ENCODE results near the gene STX8. TPM values are rescaled to one million over a fixed set of nuclear protein-coding genes. Genes with fewer than 3 reads are reported as not detected.
A peak's percentile ranks its signal among the peaks of the same experiment; 100 is the strongest.

The STX8 gene
- total and polyA plus RNA-seq, 9 of the 15 experiments (the other 6 are each of a cell fraction or from before 2014, with no cell fraction given), result 14.6 to 42.5 (median 22.1) TPM

DNA sequence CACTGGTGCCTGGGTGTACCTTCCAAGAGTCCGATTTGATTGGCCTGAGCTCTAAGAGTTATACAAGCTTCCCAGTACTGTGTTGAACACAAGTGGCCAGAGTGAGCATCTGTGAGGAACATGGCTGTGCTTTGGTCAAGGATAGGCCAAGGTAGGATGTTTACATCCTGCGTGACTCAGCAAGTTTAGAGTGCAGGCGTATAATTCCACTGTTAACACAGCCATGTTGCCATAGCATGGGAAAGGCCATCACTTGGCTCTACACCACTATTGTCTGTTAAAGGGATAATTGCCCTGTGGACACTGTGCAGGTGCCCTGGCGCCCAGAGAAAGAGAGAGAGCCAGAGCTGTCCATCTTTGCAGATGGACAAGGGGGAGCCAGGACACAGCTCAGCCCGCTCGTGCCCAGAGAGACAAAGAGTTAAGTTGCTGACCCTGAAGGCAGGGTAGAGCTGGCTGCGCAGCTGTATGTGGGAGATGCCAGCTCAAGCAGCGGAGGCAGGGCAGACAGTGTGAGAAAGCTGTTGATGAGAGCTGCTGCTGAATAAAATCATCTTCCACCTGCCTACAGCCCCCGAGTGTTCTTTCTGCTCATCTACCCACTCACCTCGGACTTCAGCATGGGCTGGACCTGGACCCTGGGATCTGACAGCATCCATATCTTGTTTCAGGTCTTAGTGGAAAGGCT, 12.5 kb upstream of the STX8 start (continued):
- TF ChIP-seq MTA2 (IDR thresholded peaks at IDR 0.05; ENCODE audit: low read depth) (no peak), SIN3B (IDR thresholded peaks at IDR 0.05; ENCODE audit: low read depth) (no peak), NFE2 (IDR thresholded peaks at IDR 0.05; ENCODE audit: low read depth) (peak; percentile 45; the same call in 1 of the 2 replicates), NUFIP1 (IDR thresholded peaks at IDR 0.05; ENCODE audit: partially characterized antibody) (no peak), EP300 (IDR thresholded peaks at IDR 0.05; ENCODE audit: low read length) (no peak), ZNF589 (CRISPR knock-in tag; IDR thresholded peaks at IDR 0.05; ENCODE audit: low read depth) (no peak)

GRCh38 chr17:9577373-9577709, 1.7 kb upstream of the STX8 start:
- Histone ChIP-seq H3K4me3 (no peak overlapping the region), H3K9me1 (ENCODE audit: control insufficient read depth, insufficient read depth, low read length) (no peaks in the 10 kb centered on the region), H3K4me2 (ENCODE audit: insufficient read depth, low read length) (no peak overlapping the region), H3K4me1 (replicated peaks in 1 of 2; ENCODE audit: control insufficient read depth in 2 of 2, insufficient read depth in 2 of 2, low read length in 2 of 2) (peaks cover 0 to 5% of the 10 kb centered on the region in 2 experiments; a peak in 3 of 5 replicates), H3K9ac (ENCODE audit: insufficient read depth in 1 of 2, low read depth in 2 of 2, low read length in 2 of 2) (no peak overlapping the region), H3K79me2 (ENCODE audit: control insufficient read depth, insufficient read depth, low read length) (no peaks in the 10 kb centered on the region), H2AFZ (ENCODE audit: low read depth, low read length) (no peak overlapping the region), H3K36me3 (ENCODE audit: control insufficient read depth, insufficient read depth, low read length) (no peaks in the 10 kb centered on the region), H3K27ac (ENCODE audit: extremely low read depth, low read depth, low read length) (no peak overlapping the region), H3K27me3 (ENCODE audit: control insufficient read depth in 2 of 2, insufficient read depth in 2 of 2, low read length in 2 of 2) (no peaks in the 10 kb centered on the region), H4K20me1 (replicated peaks; ENCODE audit: control insufficient read depth, insufficient read depth, low read length) (no peaks in the 10 kb centered on the region), H3K9me3 (replicated peaks; ENCODE audit: control insufficient read depth, insufficient read depth, low read depth, low read length) (no peaks in the 10 kb centered on the region)
- TF ChIP-seq ZNF354B (CRISPR knock-in tag; IDR thresholded peaks at IDR 0.05) (no peak), FOXP4 (CRISPR knock-in tag; IDR thresholded peaks at IDR 0.05; ENCODE audit: borderline replicate concordance) (no peak), NR2C2 (CRISPR knock-in tag; IDR thresholded peaks at IDR 0.05) (no peak), NR2C2 (tag; IDR thresholded peaks at IDR 0.05) (no peak), BRD9 (IDR thresholded peaks at IDR 0.05; ENCODE audit: low read depth, partially characterized antibody) (no peak)
- TF ChIP-seq, protein P1, sequence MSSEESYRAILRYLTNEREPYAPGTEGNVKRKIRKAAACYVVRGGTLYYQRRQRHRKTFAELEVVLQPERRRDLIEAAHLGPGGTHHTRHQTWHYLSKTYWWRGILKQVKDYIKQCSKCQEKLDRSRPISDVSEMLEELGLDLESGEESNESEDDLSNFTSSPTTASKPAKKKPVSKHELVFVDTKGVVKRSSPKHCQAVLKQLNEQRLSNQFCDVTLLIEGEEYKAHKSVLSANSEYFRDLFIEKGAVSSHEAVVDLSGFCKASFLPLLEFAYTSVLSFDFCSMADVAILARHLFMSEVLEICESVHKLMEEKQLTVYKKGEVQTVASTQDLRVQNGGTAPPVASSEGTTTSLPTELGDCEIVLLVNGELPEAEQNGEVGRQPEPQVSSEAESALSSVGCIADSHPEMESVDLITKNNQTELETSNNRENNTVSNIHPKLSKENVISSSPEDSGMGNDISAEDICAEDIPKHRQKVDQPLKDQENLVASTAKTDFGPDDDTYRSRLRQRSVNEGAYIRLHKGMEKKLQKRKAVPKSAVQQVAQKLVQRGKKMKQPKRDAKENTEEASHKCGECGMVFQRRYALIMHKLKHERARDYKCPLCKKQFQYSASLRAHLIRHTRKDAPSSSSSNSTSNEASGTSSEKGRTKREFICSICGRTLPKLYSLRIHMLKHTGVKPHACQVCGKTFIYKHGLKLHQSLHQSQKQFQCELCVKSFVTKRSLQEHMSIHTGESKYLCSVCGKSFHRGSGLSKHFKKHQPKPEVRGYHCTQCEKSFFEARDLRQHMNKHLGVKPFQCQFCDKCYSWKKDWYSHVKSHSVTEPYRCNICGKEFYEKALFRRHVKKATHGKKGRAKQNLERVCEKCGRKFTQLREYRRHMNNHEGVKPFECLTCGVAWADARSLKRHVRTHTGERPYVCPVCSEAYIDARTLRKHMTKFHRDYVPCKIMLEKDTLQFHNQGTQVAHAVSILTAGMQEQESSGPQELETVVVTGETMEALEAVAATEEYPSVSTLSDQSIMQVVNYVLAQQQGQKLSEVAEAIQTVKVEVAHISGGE (CRISPR knock-in tag; IDR thresholded peaks at IDR 0.05), result no peak
- no peak for FAIRE-seq
- ChIA-PET POLR2A (interaction anchor here (0.5 to 1.5 kb wide), 2 partner anchors 12 to 433 kb away, joined by 3 to 4 read pairs; no protein-coding TSS in a partner anchor), CTCF (ENCODE audit: low intra/inter-chr PET ratio) (no interaction called here)
- no peak for DNase-seq (ENCODE audit: extremely low read depth in 1 of 4, low spot score in 3 of 4)
- in situ Hi-C loops (cut with MboI), result no loop called here
- 4% methylated on average over 4 of the region's 4 CpGs for WGBS (ENCODE audit: insufficient coverage, low coverage, missing lambda C conversion rate)
- no peak for ATAC-seq
- no TSS peak for BruUV-seq (replicated peaks)
- intact Hi-C loops (cut with micrococcal nuclease), result no loop called here
